Activated gamma-delta T cell treated with anti-CD3 and anti-CD28 coated beads, Interleukin-2, amount 50 U/mL, for 16 hours (primary cell): ENCODE data around the gene SULT1C4.
"Not testable (repeated sequence)": the region's sequence is repeated elsewhere in the genome, so short reads cannot be mapped to it uniquely, and the experiment has no call there.

Experiments
- DNase-seq: peaks from one replicate; pipeline ENCODE4 v3.0.0-alpha.2; 2020; ENCODE audit warnings: low read depth

Gene SULT1C4

GRCh38 chr2:108377815-108378630 lies at the start of gene SULT1C4:
Gene SULT1C4, plus strand, starts transcription at chr2:108377954. Its CDS starts 384 bp downstream, at chr2:108378338.
- no peak for DNase-seq

- DNase-seq: no peak
Measured at GRCh38 chr2:108329771-108330170, 48.0 kb upstream of the SULT1C4 start.

- no peak for DNase-seq
Measured at GRCh38 chr2:108330979-108331378, 46.8 kb upstream of the SULT1C4 start.

GRCh38 chr2:108345951-108346350 lies 31.8 kb upstream of the SULT1C4 start:
- DNase-seq: no peak

GRCh38 chr2:108346827-108347226 lies 30.9 kb upstream of the SULT1C4 start:
- DNase-seq: no peak

- DNase-seq: no peak
Measured at GRCh38 chr2:108347786-108348185, 30.0 kb upstream of the SULT1C4 start.

- DNase-seq: no peak
Measured at GRCh38 chr2:108348816-108349570, 28.8 kb upstream of the SULT1C4 start.

GRCh38 chr2:108349571-108349928 lies 28.2 kb upstream of the SULT1C4 start:
- no peak for DNase-seq

GRCh38 chr2:108351889-108352288 lies 25.9 kb upstream of the SULT1C4 start:
- no peak for DNase-seq

- no peak for DNase-seq
Measured at GRCh38 chr2:108354136-108354535, 23.6 kb upstream of the SULT1C4 start.

GRCh38 chr2:108355906-108356734 lies 21.6 kb upstream of the SULT1C4 start:
- no peak for DNase-seq

GRCh38 chr2:108359336-108359735 lies 18.4 kb upstream of the SULT1C4 start:
- DNase-seq: not testable (repeated sequence)

- no peak for DNase-seq
Measured at GRCh38 chr2:108360776-108361468, 16.8 kb upstream of the SULT1C4 start.

- DNase-seq: no peak
Measured at GRCh38 chr2:108363024-108363907, 14.5 kb upstream of the SULT1C4 start.

- no peak for DNase-seq
Measured at GRCh38 chr2:108363908-108364225, 13.9 kb upstream of the SULT1C4 start.

- no peak for DNase-seq
Measured at GRCh38 chr2:108364676-108365297, 13.0 kb upstream of the SULT1C4 start.

GRCh38 chr2:108365656-108366055 lies 12.1 kb upstream of the SULT1C4 start:
- no peak for DNase-seq

GRCh38 chr2:108367014-108367413 lies 10.7 kb upstream of the SULT1C4 start:
- DNase-seq: no peak

GRCh38 chr2:108367561-108368175 lies 10.1 kb upstream of the SULT1C4 start:
- DNase-seq: no peak

GRCh38 chr2:108369153-108369552 lies 8.6 kb upstream of the SULT1C4 start:
- no peak for DNase-seq
